K562 (cell line): ENCODE data around the gene AKT1S1.

ENCODE experiments used
- CREB1 ChIP-seq, 2 experiments: sonication (generic) in 1 of 2; formaldehyde crosslinking in 1 of 2; IDR thresholded peaks; 2 replicates each; pipeline versions ENCODE4 v1.6.1 to v1.8.0; 2012 to 2022; ENCODE audit warnings: inconsistent platforms in 1 of 2, mild to moderate bottlenecking in 1 of 2, missing genetic modification reagents in 1 of 2, moderate library complexity in 1 of 2
- RAD21 ChIP-seq, 2 experiments: fragments of 250-450 bp in 1 of 2; fragments of 450-650 bp in 1 of 2; sonication (Bioruptor Pico) in 1 of 2; formaldehyde crosslinking in 1 of 2; IDR thresholded peaks in 1 of 2; conservative IDR thresholded peaks in 1 of 2; 2 replicates each; pipeline versions ENCODE4 v1.4.0 to v1.8.0; 2020 to 2022; ENCODE audit warnings: mild to moderate bottlenecking in 2 of 2, moderate library complexity in 1 of 2
- TF ChIP-seq, protein P1 (sequence below): fragments of 450-650 bp; IDR thresholded peaks from 2 replicates; pipeline ENCODE4 v1.6.1; 2016; ENCODE audit warnings: missing biosample characterization, missing genetic modification characterization

DNA sequence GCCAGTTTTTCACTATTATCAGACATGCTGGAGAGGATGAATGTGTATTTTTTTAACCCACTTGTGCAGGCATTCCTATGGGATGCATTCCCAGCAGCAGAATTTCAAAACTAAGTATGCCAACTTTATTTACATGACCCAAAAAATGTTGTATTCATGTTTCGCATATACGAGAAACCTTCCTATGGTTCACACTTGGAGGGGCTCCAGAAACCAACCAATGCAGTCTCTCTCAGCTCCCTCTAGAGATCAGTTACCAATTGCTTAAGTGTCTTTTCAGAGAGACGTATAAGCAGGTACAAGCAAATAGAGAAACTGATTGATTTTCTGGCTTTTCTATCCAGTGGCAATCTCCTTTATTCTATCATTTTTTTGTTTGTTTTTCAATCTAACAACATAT is 31.7 kb downstream of the AKT1S1 start:
- TF ChIP-seq CREB1 (IDR thresholded peaks at IDR 0.05) (no peak), CREB1 (CRISPR knock-in tag; IDR thresholded peaks at IDR 0.05) (no peak), RAD21 (CRISPR knock-in tag; conservative IDR thresholded peaks at IDR 0.05 in 1 of 2, IDR thresholded peaks at IDR 0.05 in 1 of 2) (0 out of 4 replicates have a peak, but pooled peaks of 1 of the 2 experiments have one; percentile 4)
- TF ChIP-seq, protein P1, sequence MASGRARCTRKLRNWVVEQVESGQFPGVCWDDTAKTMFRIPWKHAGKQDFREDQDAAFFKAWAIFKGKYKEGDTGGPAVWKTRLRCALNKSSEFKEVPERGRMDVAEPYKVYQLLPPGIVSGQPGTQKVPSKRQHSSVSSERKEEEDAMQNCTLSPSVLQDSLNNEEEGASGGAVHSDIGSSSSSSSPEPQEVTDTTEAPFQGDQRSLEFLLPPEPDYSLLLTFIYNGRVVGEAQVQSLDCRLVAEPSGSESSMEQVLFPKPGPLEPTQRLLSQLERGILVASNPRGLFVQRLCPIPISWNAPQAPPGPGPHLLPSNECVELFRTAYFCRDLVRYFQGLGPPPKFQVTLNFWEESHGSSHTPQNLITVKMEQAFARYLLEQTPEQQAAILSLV (tag) = no peak
